HFFc6 (cell line): ENCODE results near the gene GPR176. TPM values are rescaled to one million over a fixed set of nuclear protein-coding genes. Genes with fewer than 3 reads are reported as not detected.

ENCODE experiments used
- DNase-seq: peaks from one replicate; pipeline ENCODE4 v3.0.0-alpha.2; 2018
- H3K27ac Mint-ChIP-seq: 2 replicates; pipeline ENCODE4 v1.8.0; 2020; ENCODE audit warnings: mild to moderate bottlenecking, mixed read lengths
- H3K27me3 Mint-ChIP-seq: 2 replicates; pipeline ENCODE4 v1.8.0; 2021; ENCODE audit warnings: mild to moderate bottlenecking, moderate library complexity, mixed read lengths; ENCODE audit not compliant: insufficient read depth
- H3K36me3 Mint-ChIP-seq: 2 replicates; pipeline ENCODE4 v1.8.0; 2021; ENCODE audit warnings: low read depth, mixed read lengths
- H3K4me1 Mint-ChIP-seq: 2 replicates; pipeline ENCODE4 v1.8.0; 2020; ENCODE audit warnings: low read depth, mixed read lengths
- H3K4me3 Mint-ChIP-seq: 2 replicates; pipeline ENCODE4 v1.8.0; 2020; ENCODE audit warnings: mild to moderate bottlenecking, moderate library complexity, mixed read lengths
- H3K9me3 Mint-ChIP-seq: 2 replicates; pipeline ENCODE4 v1.8.0; 2020; ENCODE audit warnings: mild to moderate bottlenecking, mixed read lengths
- CTCF ChIP-seq: fragments of 200-600 bp; sonication (generic); IDR thresholded peaks from 2 replicates; pipeline ENCODE4 v1.5.0; 2021; ENCODE audit warnings: antibody characterized with exemption, mild to moderate bottlenecking
- total RNA-seq, 6 experiments: library from RNA; stranded (reverse); fragmentation: NEBNext Ultra II Directional; extraction: Animal tissue kit (Norgen Biotek cat#: 25700); gene quantifications; 2 replicates in 1 of 6; 3 replicates in 5 of 6; pipeline ENCODE4 v1.2.3, GENCODE V29; 2021

GPR176 gene
- total RNA-seq, 6 experiments from 2014 or later: 151 to 193 (median 169) TPM

DNA sequence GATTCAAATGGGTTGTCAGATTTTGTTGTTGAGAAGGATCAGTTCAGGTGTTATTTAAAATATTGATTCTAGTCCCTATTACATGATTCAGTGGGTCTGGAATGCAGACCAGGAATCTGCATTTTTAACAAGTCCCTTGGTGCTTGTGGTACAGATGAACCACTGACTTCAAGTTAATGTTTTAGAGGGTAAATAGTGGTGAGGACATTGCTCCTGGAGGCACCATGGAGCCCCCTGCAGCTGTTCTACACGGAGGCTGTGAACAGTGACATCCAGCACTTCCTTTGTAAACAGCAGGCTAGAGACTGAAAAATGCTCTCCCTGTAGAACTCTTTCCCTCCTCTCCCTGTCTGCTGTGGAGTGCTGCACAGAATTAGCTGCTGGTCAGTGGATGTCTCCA lies 132.6 kb downstream of the GPR176 start:
- TF ChIP-seq CTCF: no peak
- peaks cover 11% of the 10 kb centered on the region for H3K27me3 Mint-ChIP-seq
- DNase-seq: no peak
- peaks cover 3% of the 10 kb centered on the region; the same call in 1 of the 2 replicates for H3K36me3 Mint-ChIP-seq
- H3K27ac Mint-ChIP-seq: peak overlapping the region; percentile 76
- peak overlapping the region; percentile 3; the same call in 1 of the 2 replicates for H3K4me3 Mint-ChIP-seq
- peaks cover 78% of the 10 kb centered on the region for H3K4me1 Mint-ChIP-seq
- no peaks in the 10 kb centered on the region for H3K9me3 Mint-ChIP-seq

GRCh38 chr15:39786447-39787056 lies 133.5 kb downstream of the GPR176 start:
- Mint-ChIP-seq H3K4me3 (peak overlapping the region; percentile 89), H3K4me1 (peaks cover 70% of the 10 kb centered on the region), H3K27ac (peak overlapping the region; percentile 76), H3K36me3 (peaks cover 5% of the 10 kb centered on the region; the same call in 1 of the 2 replicates), H3K9me3 (peaks cover 6% of the 10 kb centered on the region), H3K27me3 (peaks cover 10% of the 10 kb centered on the region)
- DNase-seq: peak; percentile 44
- peak; percentile 84 for TF ChIP-seq CTCF

DNA sequence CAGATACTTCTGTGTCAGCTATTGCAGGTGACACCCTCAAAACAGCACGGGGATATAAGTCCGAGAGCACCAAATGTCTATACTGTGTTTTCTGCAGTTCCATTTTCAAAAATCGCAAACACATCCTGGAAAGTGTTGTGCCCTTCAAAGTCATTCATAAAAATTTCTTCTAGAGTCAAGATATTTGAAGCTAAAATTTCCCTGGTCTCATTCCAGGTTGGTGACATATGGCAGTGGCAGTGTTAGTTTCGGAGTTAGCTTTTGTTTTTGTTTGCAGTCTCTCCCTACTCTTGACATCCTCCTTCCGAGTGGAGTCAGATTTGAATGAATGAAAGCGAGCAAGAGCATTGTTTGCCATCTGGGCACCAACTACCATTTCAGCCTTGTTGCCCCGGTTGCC lies 134.2 kb downstream of the GPR176 start:
- Mint-ChIP-seq H3K27me3 (peaks cover 9% of the 10 kb centered on the region), H3K4me3 (peak overlapping the region; percentile 89), H3K27ac (peak overlapping the region; percentile 76), H3K4me1 (peaks cover 70% of the 10 kb centered on the region), H3K9me3 (peaks cover 10% of the 10 kb centered on the region), H3K36me3 (peaks cover 12% of the 10 kb centered on the region)
- no peak for DNase-seq
- no peak for TF ChIP-seq CTCF

DNA sequence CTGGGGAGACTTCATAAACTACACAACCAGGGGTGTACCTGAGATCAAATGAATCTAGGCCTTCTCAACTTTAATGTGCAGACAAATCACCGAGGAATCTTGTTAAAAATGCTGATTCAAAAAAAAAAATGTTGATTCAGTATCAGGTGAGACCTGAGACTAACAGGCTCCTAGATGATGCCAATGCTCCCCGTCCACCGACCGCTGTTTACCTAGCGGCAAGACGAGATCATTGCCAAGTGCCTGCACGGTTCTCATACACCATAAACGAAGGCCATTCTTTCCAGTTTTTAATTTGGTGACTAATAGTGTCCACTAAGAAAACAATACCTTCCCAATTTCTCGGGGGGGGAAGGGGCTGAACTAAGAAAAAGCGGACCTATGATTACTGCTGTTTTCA lies 134.9 kb downstream of the GPR176 start:
- peaks cover 11% of the 10 kb centered on the region for H3K9me3 Mint-ChIP-seq
- peak overlapping the region; percentile 76 for H3K27ac Mint-ChIP-seq

GRCh38 chr15:39784638-39785037 lies 135.4 kb downstream of the GPR176 start:
- Mint-ChIP-seq H3K9me3 (peaks cover 11% of the 10 kb centered on the region), H3K4me1 (peaks cover 63% of the 10 kb centered on the region), H3K27ac (peak overlapping the region; percentile 76), H3K4me3 (peak overlapping the region; percentile 89), H3K27me3 (peaks cover 6% of the 10 kb centered on the region), H3K36me3 (peaks cover 14% of the 10 kb centered on the region)
- no peak for TF ChIP-seq CTCF
- DNase-seq: no peak

More for the DNA sequence above, 134.9 kb downstream of the GPR176 start:
- Mint-ChIP-seq H3K27me3 (peaks cover 6% of the 10 kb centered on the region), H3K36me3 (peaks cover 14% of the 10 kb centered on the region), H3K4me1 (peaks cover 68% of the 10 kb centered on the region), H3K4me3 (peak overlapping the region; percentile 89)
- no peak for TF ChIP-seq CTCF
- no peak for DNase-seq
